ENCODE results near the gene NARF.
A peak's percentile ranks its signal among the peaks of the same experiment; 100 is the strongest.

GRCh38 chr17:82444941-82445521 lies 13.5 kb upstream of the NARF start:
- TF ChIP-seq CTCF (IDR thresholded peaks at IDR 0.05) = no peak
- peak; percentile 12 for TF ChIP-seq POLR2A (IDR thresholded peaks at IDR 0.05)
